Measurements from ENCODE around the gene ANKRD44. TPM values are rescaled to one million over a fixed set of nuclear protein-coding genes. Genes with fewer than 3 reads are reported as not detected.
A peak's percentile ranks its signal among the peaks of the same experiment; 100 is the strongest.

The ANKRD44 gene
- total RNA-seq, 1 donor from 2014 or later = 5.6 TPM

- no peak for DNase-seq
Measured at GRCh38 chr2:197102231-197102630, 208.3 kb downstream of the ANKRD44 start.

GRCh38 chr2:197101519-197101918 is 209.1 kb downstream of the ANKRD44 start:
- DNase-seq = no peak

GRCh38 chr2:197097578-197098366 is 212.8 kb downstream of the ANKRD44 start:
- DNase-seq = no peak

- no peak for DNase-seq
Measured at GRCh38 chr2:197096649-197097048, 213.9 kb downstream of the ANKRD44 start.

- no peak for DNase-seq
Measured at GRCh38 chr2:197092431-197092830, 218.1 kb downstream of the ANKRD44 start.

GRCh38 chr2:197090742-197091367 is 219.7 kb downstream of the ANKRD44 start:
- no peak for DNase-seq

- DNase-seq = no peak
Measured at GRCh38 chr2:197089655-197090054, 220.9 kb downstream of the ANKRD44 start.

GRCh38 chr2:197088694-197089093 is 221.9 kb downstream of the ANKRD44 start:
- DNase-seq = no peak

GRCh38 chr2:197086500-197086899 is 224.1 kb downstream of the ANKRD44 start:
- no peak for DNase-seq

- no peak for DNase-seq
Measured at GRCh38 chr2:197085665-197086064, 224.9 kb downstream of the ANKRD44 start.

GRCh38 chr2:197081294-197081693 is 229.3 kb downstream of the ANKRD44 start:
- DNase-seq = no peak

GRCh38 chr2:197080578-197081216 is 229.9 kb downstream of the ANKRD44 start:
- no peak for DNase-seq

GRCh38 chr2:197079832-197080555 is 230.6 kb downstream of the ANKRD44 start:
- peak; percentile 75 for DNase-seq

GRCh38 chr2:197079414-197079813 is 231.2 kb downstream of the ANKRD44 start:
- DNase-seq = peak; percentile 29

- no peak for DNase-seq
Measured at GRCh38 chr2:197078535-197078934, 232.0 kb downstream of the ANKRD44 start.

GRCh38 chr2:197077336-197077735 is 233.2 kb downstream of the ANKRD44 start:
- no peak for DNase-seq

- DNase-seq = no peak
Measured at GRCh38 chr2:197076652-197077051, 233.9 kb downstream of the ANKRD44 start.

- peak; percentile 44 for DNase-seq
Measured at GRCh38 chr2:197075754-197076337, 234.7 kb downstream of the ANKRD44 start.

GRCh38 chr2:197075281-197075680 is 235.3 kb downstream of the ANKRD44 start:
- no peak for DNase-seq

GRCh38 chr2:197073701-197074433 is 236.7 kb downstream of the ANKRD44 start:
- peak; percentile 64 for DNase-seq

GRCh38 chr2:197073270-197073669 is 237.3 kb downstream of the ANKRD44 start:
- DNase-seq = no peak

GRCh38 chr2:197072533-197072932 is 238.0 kb downstream of the ANKRD44 start:
- no peak for DNase-seq
